Body of pancreas (tissue), 4 donors: ENCODE data around the gene PHC3.

Source experiments
- CTCF ChIP-seq, 7 experiments: fragments of 450-650 bp in 4 of 7; fragments of 200-600 bp in 3 of 7; sonication (generic) in 3 of 7; IDR thresholded peaks; one replicate each; pipeline ENCODE4 v1.5.1; 2016 to 2019; ENCODE audit warnings: antibody characterized with exemption in 7 of 7
- POLR2A ChIP-seq, 3 donors: fragments of 450-650 bp; IDR thresholded peaks; one replicate each; pipeline ENCODE4 v1.6.1; 2016; ENCODE audit warnings: antibody characterized with exemption in 3 of 3, mild to moderate bottlenecking in 2 of 3

- TF ChIP-seq POLR2A (IDR thresholded peaks at IDR 0.05): no peak
- TF ChIP-seq CTCF (IDR thresholded peaks at IDR 0.05): no peak
Measured at GRCh38 chr3:170162052-170162451, 19.5 kb downstream of the PHC3 start.
